ENCODE results near the gene COL23A1.

The COL23A1 gene

GRCh38 chr5:178207183-178207916, 382.8 kb downstream of the COL23A1 start:
- no peak for DNase-seq (ENCODE audit: insufficient read length, low spot score)
- TF ChIP-seq POLR2A (IDR thresholded peaks at IDR 0.05; ENCODE audit: low read depth, low read length) (no peak), POU2F2 (IDR thresholded peaks at IDR 0.05; ENCODE audit: low read depth, low read length) (no peak), SPI1 (IDR thresholded peaks at IDR 0.05; ENCODE audit: low read depth, low read length) (no peak), POLR2AphosphoS5 (IDR thresholded peaks at IDR 0.05; ENCODE audit: low read depth, low read length) (no peak), TAF1 (IDR thresholded peaks at IDR 0.05; ENCODE audit: low read depth, low read length) (no peak), PAX5 (IDR thresholded peaks at IDR 0.05; ENCODE audit: insufficient read depth, low read length, severe bottlenecking) (no peak)
- no peak for FAIRE-seq

GRCh38 chr5:178206166-178207101, 383.8 kb downstream of the COL23A1 start:
- no peak for TF ChIP-seq SPI1 (IDR thresholded peaks at IDR 0.05; ENCODE audit: low read depth, low read length)
- TF ChIP-seq POU2F2 (IDR thresholded peaks at IDR 0.05; ENCODE audit: low read depth, low read length) = no peak
- TF ChIP-seq TAF1 (IDR thresholded peaks at IDR 0.05; ENCODE audit: low read depth, low read length) = no peak
- 0 out of 2 replicates have a peak, but pooled peaks have one; percentile 27 for TF ChIP-seq POLR2AphosphoS5 (IDR thresholded peaks at IDR 0.05; ENCODE audit: low read depth, low read length)
- TF ChIP-seq PAX5 (IDR thresholded peaks at IDR 0.05; ENCODE audit: insufficient read depth, low read length, severe bottlenecking) = no peak
- TF ChIP-seq POLR2A (IDR thresholded peaks at IDR 0.05; ENCODE audit: low read depth, low read length) = no peak
- DNase-seq (ENCODE audit: insufficient read length, low spot score) (no peak), FAIRE-seq (no peak)

- FAIRE-seq (no peak), DNase-seq (ENCODE audit: insufficient read length, low spot score) (no peak)
- TF ChIP-seq POU2F2 (IDR thresholded peaks at IDR 0.05; ENCODE audit: low read depth, low read length) (no peak), PAX5 (IDR thresholded peaks at IDR 0.05; ENCODE audit: insufficient read depth, low read length, severe bottlenecking) (no peak), SPI1 (IDR thresholded peaks at IDR 0.05; ENCODE audit: low read depth, low read length) (no peak), TAF1 (IDR thresholded peaks at IDR 0.05; ENCODE audit: low read depth, low read length) (no peak), POLR2A (IDR thresholded peaks at IDR 0.05; ENCODE audit: low read depth, low read length) (no peak), POLR2AphosphoS5 (IDR thresholded peaks at IDR 0.05; ENCODE audit: low read depth, low read length) (no peak)
Measured at GRCh38 chr5:178205749-178206047, 384.5 kb downstream of the COL23A1 start.

- DNase-seq (ENCODE audit: insufficient read length, low spot score) (peak; percentile 86), FAIRE-seq (peak; percentile 73)
- TF ChIP-seq POLR2AphosphoS5 (IDR thresholded peaks at IDR 0.05; ENCODE audit: low read depth, low read length) (no peak), POU2F2 (IDR thresholded peaks at IDR 0.05; ENCODE audit: low read depth, low read length) (no peak), POLR2A (IDR thresholded peaks at IDR 0.05; ENCODE audit: low read depth, low read length) (no peak), PAX5 (IDR thresholded peaks at IDR 0.05; ENCODE audit: insufficient read depth, low read length, severe bottlenecking) (no peak), TAF1 (IDR thresholded peaks at IDR 0.05; ENCODE audit: low read depth, low read length) (no peak)
Measured at GRCh38 chr5:178204935-178205748, 385.1 kb downstream of the COL23A1 start.

- FAIRE-seq (peak; percentile 96), DNase-seq (ENCODE audit: insufficient read length, low spot score) (peak; percentile 97)
- peak; percentile 96 for TF ChIP-seq TAF1 (IDR thresholded peaks at IDR 0.05; ENCODE audit: low read depth, low read length)
- peak; percentile 100 for TF ChIP-seq POLR2AphosphoS5 (IDR thresholded peaks at IDR 0.05; ENCODE audit: low read depth, low read length)
- TF ChIP-seq POU2F2 (IDR thresholded peaks at IDR 0.05; ENCODE audit: low read depth, low read length) = peak; percentile 97
- TF ChIP-seq POLR2A (IDR thresholded peaks at IDR 0.05; ENCODE audit: low read depth, low read length) = peak; percentile 100
- no peak for TF ChIP-seq PAX5 (IDR thresholded peaks at IDR 0.05; ENCODE audit: insufficient read depth, low read length, severe bottlenecking)
- TF ChIP-seq SPI1 (IDR thresholded peaks at IDR 0.05; ENCODE audit: low read depth, low read length) = no peak
Measured at GRCh38 chr5:178204182-178204934, 385.8 kb downstream of the COL23A1 start, which contains the start of gene HNRNPAB. TSS of gene HNRNPAB (plus strand) at chr5:178204533. CDS start at chr5:178204838, 305 bp downstream.

- TF ChIP-seq POU2F2 (IDR thresholded peaks at IDR 0.05; ENCODE audit: low read depth, low read length) = no peak
- no peak for TF ChIP-seq POLR2AphosphoS5 (IDR thresholded peaks at IDR 0.05; ENCODE audit: low read depth, low read length)
- no peak for TF ChIP-seq PAX5 (IDR thresholded peaks at IDR 0.05; ENCODE audit: insufficient read depth, low read length, severe bottlenecking)
- TF ChIP-seq POLR2A (IDR thresholded peaks at IDR 0.05; ENCODE audit: low read depth, low read length) = no peak
- TF ChIP-seq SPI1 (IDR thresholded peaks at IDR 0.05; ENCODE audit: low read depth, low read length) = no peak
- TF ChIP-seq TAF1 (IDR thresholded peaks at IDR 0.05; ENCODE audit: low read depth, low read length) = no peak
- no peak for FAIRE-seq
- DNase-seq (ENCODE audit: insufficient read length, low spot score) = no peak
Measured at GRCh38 chr5:178203670-178204181, 386.5 kb downstream of the COL23A1 start.

- no peak for TF ChIP-seq SPI1 (IDR thresholded peaks at IDR 0.05; ENCODE audit: low read depth, low read length)
- TF ChIP-seq POLR2AphosphoS5 (IDR thresholded peaks at IDR 0.05; ENCODE audit: low read depth, low read length) = no peak
- TF ChIP-seq PAX5 (IDR thresholded peaks at IDR 0.05; ENCODE audit: insufficient read depth, low read length, severe bottlenecking) = no peak
- TF ChIP-seq POU2F2 (IDR thresholded peaks at IDR 0.05; ENCODE audit: low read depth, low read length) = no peak
- TF ChIP-seq POLR2A (IDR thresholded peaks at IDR 0.05; ENCODE audit: low read depth, low read length) = no peak
- TF ChIP-seq TAF1 (IDR thresholded peaks at IDR 0.05; ENCODE audit: low read depth, low read length) = no peak
- DNase-seq (ENCODE audit: insufficient read length, low spot score) = no peak
- no peak for FAIRE-seq
Measured at GRCh38 chr5:178202541-178202940, 387.7 kb downstream of the COL23A1 start.

- TF ChIP-seq POU2F2 (IDR thresholded peaks at IDR 0.05; ENCODE audit: low read depth, low read length) (no peak), SPI1 (IDR thresholded peaks at IDR 0.05; ENCODE audit: low read depth, low read length) (no peak), POLR2AphosphoS5 (IDR thresholded peaks at IDR 0.05; ENCODE audit: low read depth, low read length) (no peak), PAX5 (IDR thresholded peaks at IDR 0.05; ENCODE audit: insufficient read depth, low read length, severe bottlenecking) (no peak), POLR2A (IDR thresholded peaks at IDR 0.05; ENCODE audit: low read depth, low read length) (no peak), TAF1 (IDR thresholded peaks at IDR 0.05; ENCODE audit: low read depth, low read length) (no peak)
- FAIRE-seq (no peak), DNase-seq (ENCODE audit: insufficient read length, low spot score) (no peak)
Measured at GRCh38 chr5:178201927-178202235, 388.3 kb downstream of the COL23A1 start.
